NCI-H460 (cell line): ENCODE data around the gene HDAC11. TPM values are rescaled to one million over a fixed set of nuclear protein-coding genes. Genes with fewer than 3 reads are reported as not detected.
"Not testable (repeated sequence)": the region's sequence is repeated elsewhere in the genome, so short reads cannot be mapped to it uniquely, and the experiment has no call there.

ENCODE experiments used
- DNase-seq: peaks from one replicate; pipeline ENCODE4 v3.0.0-alpha.2; 2016; ENCODE audit warnings: low read depth; ENCODE audit errors: extremely low read depth
- total RNA-seq: library from RNA; depleted of rRNA; stranded (reverse); fragments of >200 nt; shearing (Covaris generic); gene quantifications from 2 replicates; pipeline ENCODE4 v1.2.3, GENCODE V29; 2014

The HDAC11 gene
- total RNA-seq, 1 experiment from 2014 or later, result 1.6 TPM

DNA sequence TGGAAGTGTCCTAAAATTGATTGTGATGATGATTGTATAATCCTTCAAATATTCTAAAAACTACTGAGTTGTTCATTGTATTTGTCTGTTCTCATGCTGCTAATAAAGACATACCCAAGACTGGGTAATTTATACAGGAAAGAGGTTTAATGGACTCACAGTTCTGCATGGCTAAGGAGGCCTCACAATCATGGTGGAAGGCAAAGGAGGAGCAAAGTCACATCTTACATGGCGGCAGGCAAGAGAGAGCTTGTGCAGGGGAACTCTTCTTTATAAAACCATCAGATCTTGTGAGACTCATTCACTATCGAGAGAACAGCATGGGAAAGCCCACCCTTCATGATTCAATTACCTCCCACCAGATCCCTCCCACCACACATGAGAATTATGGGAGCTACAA lies 41.6 kb downstream of the HDAC11 start:
- not testable (repeated sequence) for DNase-seq

DNA sequence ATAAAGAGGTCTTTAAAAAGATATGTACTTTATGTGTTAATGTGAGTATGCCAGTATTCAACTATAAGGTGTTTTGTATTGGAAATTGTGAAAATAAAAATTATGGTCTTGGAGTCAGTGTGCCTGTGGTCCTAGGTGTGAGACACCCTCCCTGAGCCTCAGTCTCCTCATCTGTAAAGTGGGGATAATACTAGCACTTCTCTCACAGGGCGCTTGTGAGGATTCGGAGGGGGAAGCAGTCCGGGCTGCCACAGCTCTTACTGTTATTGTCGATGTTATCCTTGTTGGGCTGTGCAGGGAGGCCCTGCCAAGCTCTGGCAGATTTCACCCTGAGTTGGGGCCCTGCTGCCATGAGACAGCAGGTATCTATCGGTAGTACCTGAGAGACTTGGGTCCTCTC lies 42.1 kb downstream of the HDAC11 start:
- no peak for DNase-seq

DNA sequence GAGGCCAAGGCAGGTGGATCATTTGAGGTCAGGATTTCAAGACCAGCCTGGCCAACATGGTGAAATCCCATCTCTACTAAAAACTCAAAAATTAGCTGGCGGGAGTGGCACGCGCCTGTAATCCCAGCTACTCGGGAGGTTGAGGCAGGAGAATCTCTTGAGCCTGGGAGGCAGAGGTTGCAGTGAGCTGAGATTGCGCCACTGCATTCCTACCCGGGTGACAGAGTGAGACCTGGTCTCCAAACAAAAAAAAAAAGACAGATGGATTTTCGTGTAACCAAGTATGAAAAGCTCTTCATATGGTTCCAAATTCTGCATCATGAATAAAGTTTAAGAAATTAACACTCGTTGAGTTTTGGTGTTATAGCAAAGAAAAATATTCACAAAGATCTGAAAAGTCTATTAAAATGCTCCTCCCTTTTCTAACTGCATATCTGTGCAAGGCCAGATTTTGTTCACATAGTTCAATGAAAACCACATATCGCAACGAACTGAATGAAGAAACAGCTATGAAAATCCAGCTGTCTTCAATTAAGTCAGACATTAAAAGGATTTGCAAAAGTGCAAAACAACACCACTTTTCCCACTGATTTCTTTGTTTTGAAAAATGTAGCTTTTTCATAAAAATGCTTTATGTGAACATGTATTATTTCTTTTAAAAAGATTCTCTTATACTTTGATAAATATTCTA lies 45.0 kb downstream of the HDAC11 start:
- DNase-seq, result no peak

DNA sequence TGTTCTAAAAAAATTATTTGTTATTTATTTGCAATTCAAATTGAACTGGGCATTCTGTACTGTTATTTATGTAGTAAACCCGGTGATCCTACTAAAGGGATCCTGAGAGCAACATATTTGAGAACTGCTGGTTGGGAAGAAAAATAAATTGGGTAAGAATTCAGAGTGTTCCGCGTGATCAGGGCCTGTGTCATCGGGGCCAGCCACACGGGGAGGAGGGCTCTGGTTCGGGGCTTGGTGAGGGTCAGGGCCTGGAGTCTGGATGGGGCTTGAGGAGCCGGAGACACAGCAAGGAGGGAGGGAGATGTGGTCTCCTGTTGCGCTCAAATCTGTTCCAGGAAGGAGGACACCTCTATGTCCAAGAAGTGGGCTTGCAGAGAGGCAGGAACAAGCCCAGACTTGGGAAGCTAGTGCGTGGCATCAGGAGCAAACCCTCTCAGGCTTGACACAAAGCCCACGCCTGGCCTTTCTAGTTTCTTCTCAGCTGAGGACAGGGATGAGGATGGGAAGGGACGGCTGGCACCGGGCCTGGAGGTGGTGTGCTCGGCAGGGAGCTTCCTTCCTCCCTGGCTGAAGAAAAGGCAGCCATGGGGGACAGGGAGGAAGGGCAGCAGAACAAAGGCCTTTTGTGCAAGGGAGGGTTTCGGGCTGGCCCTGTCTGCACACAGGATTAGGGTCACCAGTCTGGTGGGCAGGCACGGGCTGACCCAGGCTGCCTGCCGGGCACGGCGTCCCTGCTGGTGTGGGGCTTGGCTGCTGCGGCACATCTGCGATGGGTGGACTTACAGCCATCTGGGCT lies 45.9 kb downstream of the HDAC11 start:
- DNase-seq, result no peak

GRCh38 chr3:13526626-13526949 lies 46.5 kb downstream of the HDAC11 start:
- no peak for DNase-seq

- no peak for DNase-seq
These were observed 48.2 kb downstream of the HDAC11 start for GRCh38 chr3:13528217-13528867.

GRCh38 chr3:13529196-13530112 lies 49.3 kb downstream of the HDAC11 start:
- no peak for DNase-seq

DNA sequence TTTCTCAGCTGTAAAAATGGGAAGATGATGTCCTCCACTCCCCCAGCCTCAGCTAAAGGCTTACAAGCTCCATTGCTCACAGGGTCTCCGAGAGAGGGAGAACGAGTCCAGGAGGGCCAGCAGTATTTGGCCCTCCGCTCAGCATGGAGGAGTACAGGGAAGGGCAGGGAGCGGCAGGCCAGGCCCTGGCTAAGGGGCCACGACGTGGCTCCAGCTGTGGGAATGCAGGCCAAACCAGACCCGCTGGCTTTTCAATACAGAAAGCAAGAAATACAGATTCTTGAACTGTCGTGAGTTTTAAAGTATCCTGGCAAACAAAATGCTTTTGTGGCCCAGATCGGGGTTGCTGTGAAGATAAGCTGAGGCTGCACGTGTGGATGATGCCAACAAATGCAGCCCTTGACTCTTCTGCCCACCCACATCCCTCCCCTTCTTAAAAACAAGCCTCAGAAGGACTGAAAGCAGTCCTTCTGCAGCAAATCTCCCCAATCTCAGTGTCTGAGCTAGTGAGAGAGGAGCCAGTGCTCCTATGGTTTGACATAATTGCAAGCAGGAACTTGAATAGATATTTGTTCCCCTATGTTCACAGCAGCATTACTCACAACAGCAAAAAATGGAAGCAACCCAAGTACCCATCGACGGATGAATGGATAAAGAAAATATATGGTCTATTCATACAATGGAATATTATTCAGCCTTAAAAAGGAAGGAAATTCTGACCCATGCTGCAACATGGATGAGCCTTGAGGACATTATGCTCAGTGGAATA lies 50.3 kb downstream of the HDAC11 start:
- DNase-seq, result no peak

GRCh38 chr3:13532085-13532484 lies 52.0 kb downstream of the HDAC11 start:
- no peak for DNase-seq

DNA sequence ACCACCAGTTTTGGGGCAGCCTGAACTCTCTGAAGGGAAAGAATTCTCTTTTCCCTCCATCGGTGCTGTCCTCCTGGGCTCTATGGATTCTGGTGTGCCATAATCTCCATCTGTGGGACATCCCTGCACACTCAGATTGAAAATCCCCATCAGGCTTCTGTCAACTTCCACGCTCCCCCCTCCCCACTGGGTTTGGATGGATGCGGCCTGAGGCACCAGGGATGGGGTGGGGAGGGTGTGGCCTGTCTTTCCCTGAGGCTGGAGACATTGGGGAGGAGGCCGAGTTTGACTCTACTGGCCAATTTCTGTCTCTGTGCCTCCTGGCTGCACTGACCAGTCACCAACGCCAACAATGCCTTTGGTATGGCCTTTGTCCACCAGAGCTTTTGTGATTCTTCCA lies 52.5 kb downstream of the HDAC11 start:
- DNase-seq, result no peak

DNA sequence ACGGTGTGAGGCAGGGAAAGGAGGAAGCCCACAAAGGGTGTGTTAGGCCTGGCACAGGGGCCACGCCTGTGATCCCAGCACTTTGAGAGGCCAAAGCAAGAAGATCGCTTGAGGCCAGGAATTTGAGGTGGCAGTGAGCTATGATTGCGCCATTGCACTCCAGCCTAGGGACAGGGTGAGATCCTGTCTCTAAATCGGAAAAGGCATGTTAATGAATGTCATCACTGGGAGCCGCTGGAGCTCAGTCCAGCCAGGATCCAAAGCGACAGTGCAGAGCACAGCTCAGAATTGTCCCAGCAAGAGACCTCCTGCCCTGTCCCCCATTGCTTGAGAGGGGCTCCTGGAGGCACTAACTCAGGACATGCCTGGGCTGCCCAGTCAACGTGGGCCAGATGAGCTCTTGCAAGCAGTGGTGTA lies 53.8 kb downstream of the HDAC11 start:
- no peak for DNase-seq

- no peak for DNase-seq
These were observed 55.4 kb downstream of the HDAC11 start for GRCh38 chr3:13535526-13535875.

DNA sequence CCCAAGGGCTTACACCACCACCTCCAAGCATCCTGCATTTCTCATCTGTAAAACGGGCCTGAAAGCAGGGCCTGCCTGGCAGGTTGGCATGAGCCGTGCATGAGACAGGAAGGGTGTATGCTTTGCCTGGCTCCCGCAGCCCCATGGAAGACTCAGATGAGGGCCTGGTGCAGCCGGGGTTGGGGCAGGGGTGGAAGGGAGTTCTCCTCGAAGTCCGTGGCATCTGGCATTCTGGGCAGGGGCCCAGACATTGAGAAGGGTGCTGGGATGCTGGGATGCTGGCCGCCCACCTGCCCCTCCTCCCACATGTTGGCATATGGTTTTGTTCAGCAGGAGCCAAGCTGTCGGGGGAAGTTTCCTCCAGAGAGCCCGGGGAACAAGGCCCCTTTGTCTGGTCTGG lies 55.8 kb downstream of the HDAC11 start:
- DNase-seq, result no peak

DNA sequence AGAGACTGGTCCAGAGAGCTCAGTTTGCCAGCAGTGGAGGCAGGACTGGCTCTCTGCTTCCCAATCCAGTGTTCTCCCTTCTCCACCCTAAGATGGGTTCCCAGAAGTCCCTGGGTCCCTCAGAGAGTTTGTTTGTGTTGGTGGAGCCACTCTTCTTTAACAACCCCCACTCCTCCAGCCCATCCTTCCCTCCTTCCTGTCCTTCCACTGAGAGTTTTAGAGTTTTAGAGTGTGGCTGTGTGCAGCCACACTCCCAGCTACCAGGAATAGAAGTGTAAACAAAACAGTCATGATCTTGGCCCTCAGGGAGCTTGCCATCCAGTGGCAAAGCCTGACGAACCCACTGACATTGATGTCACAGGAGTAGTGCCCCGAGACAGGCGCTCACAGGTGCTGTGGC lies 56.3 kb downstream of the HDAC11 start:
- no peak for DNase-seq

DNA sequence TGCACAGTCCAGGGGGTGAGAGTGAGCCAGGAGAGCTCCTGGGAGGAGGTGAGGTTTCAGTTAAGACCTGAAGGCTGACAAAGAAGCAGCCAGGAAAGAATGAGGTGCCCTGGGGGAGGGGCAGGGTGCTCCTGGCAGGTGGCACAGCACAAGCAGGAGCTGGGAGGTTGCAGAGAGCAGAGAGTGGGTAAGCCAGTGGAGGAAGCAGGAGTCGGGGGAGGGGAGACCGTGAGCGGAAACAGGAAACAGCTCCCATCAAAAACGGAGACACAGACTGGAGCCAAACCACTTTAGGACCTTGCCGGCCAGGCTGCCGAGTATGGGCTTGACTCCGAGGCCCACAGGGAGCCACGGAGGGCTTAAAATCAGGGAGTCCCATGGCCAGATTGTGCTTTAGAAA lies 56.7 kb downstream of the HDAC11 start:
- no peak for DNase-seq

DNA sequence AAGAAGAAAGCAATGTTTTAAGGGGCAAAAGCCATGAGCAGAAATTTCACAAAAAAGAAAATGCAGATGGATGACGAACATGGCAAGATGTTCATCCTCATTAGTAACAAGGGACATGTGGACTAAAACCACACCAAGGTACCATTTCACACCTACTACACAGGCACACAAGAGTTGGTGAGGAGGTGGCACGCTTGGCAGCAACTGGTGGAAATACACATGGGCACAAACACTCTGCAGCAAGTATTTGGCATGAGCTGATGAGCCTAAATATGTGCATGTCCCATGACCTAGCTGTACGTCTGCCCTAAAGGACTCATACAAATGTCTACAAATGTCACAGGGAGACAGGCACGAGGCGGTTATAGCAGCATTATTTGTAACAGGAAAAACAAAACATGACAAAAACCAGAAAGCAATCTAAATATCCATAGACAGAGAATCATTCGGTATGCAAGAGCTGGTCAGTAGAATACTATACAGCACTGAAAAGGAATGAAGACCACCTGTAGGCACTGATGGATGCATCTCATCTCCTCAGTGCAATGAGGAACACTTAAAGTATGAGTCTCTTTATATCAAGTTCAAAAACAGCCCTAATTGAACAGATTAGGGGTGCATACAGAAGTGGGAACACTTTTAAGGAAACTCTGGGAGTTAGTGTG lies 57.3 kb downstream of the HDAC11 start:
- DNase-seq, result no peak

GRCh38 chr3:13537909-13538296 lies 57.8 kb downstream of the HDAC11 start:
- peak; percentile 55 for DNase-seq

DNA sequence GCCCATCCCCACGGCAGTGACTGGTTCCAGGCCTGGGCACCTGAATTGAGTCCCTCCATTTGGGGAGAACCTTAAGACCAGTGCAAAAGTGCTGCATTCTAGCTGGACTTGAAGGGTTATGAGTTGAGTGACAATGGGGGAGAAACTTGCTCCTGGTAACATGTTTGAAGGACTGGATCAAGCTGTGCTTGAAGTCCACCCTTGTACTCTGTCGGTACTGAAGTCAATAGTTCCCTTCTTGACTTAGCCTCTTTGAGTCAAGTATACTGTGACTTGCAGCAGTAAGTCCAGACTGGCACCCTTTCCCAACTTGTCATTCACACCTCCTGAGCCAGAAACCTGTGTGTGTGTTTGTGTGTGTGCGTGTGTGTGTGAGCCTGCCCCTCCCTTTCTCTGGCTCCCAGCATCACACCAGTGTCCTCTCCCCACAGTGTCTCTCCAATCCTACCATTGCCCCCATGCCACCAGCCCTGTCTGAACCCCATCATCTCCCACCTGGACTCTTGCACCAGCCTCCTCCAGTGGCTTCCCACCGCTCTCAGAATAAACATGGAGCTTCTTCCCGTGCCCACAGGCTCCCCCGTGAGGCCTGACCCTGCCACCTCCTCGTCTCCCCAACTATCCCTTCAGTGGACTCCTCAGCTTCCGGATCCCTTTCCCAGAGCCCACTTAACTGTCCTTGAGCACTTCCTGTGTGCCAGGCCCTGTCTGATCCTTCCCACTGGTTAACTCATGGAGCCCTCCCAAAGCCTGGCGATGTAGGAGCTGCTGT lies 58.6 kb downstream of the HDAC11 start:
- DNase-seq, result no peak

- DNase-seq, result no peak
These were observed 59.2 kb downstream of the HDAC11 start for GRCh38 chr3:13539292-13539638.
